HUDEP-2 (cell line): ENCODE results near the gene C1orf21.

Experiments
- DNase-seq, 76 experiments: peaks; one replicate each; lab custom pipeline; 2025; ENCODE audit not compliant: unreplicated experiment in 76 of 76; lab: John Stamatoyannopoulos, UW

The C1orf21 gene

DNA sequence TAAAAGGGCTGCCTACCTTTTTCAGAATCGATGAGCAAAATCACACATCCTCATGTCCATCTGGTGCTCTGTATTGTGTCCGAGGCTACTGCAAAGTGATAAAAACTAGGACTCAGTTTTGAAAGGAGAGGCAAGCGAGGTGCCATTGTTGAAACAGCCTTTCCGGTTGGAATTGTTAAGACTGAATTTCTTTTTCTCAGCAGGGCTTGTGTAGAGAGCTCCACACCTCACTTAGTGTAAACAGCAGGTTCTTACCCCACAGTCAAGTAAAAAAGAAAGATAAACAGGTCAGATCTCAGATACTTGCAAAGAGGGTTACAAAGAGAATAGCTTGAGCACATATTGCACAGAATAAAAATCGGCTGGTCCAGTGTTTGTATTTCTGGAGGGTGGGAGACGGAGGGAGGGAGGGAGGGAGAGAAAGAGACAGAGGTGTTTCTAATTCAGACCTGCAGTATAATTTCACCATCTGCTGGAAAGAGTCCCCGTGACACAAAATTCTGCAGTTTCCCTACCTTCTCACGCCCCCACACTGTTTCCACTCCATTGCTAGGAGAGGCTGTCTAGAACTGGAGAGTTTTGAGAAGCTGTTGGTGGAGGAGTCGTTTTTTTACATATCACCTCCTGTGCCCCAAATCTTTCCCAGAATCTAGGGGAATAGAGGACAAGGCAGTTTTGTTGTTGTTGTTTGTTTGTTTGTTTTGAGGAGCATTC is 285.3 kb downstream of the C1orf21 start:
- DNase-seq, result no peak

DNA sequence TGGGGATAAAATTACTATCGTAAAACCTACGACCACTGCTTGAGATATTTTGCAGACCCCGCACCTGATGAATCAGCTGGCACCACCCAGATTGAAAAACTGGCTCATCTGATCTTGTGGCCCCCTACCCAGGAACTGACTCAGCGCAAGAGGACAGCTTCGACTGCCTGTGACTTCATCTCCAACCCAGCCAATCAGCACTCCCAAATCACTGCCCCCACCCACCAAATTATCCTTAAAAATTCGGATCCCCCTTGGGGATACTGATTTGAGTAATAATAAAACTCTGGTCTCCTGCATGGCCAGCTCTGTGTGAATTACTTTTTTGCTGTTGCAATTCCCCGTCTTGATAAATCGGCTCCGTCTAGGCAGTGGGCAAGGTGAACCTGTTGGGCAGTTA is 286.5 kb downstream of the C1orf21 start:
- DNase-seq, result no peak

DNA sequence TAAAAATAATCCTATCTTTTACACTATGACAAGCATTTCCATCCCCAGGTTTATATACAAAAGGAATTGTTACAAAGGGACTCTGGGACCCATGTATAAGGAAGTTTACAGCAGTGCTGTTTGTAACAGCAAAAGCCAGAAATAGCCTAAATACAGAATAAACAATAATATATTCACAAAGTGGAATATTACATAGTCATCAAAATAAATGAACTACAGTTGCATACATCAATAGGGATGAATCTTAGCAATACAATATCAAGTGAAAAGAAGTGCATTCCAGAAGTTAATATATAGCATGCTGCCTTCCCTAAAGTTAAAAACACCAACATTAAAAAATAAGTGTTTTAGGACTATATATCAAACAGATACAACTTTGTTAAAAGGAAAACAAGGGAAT is 290.5 kb downstream of the C1orf21 start:
- no peak for DNase-seq
